Measurements from ENCODE around the gene MYO5A.

MYO5A gene

DNA sequence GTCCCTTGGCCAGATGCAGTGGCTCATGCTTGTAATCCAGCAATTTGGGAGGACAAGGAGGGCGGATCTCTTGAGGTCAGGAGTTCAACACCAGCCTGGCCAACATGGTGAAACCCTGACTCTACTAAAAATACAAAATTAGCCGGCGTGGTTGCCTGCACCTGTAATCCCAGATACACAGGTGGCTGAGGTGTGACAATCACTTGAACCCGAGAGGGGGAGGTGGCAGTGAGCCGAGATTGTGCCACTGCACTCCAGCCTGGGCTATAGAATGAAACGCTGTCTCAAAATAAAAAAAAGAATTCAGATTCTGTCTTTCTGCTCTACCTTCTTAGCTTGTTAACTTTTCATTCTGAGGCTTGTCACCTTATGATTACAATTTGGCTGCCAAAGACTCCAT lies 22.1 kb downstream of the MYO5A start:
- H3K4me1 ChIP-seq: no peaks in the 10 kb centered on the region
- no peaks in the 10 kb centered on the region for H3K36me3 ChIP-seq (ENCODE audit: control insufficient read depth, insufficient read depth, low read length)
- H3K9me3 ChIP-seq (ENCODE audit: control insufficient read depth, low read length): no peaks in the 10 kb centered on the region
- H3K27ac ChIP-seq: no peak overlapping the region
- peaks cover 9% of the 10 kb centered on the region for H3K79me2 ChIP-seq
- no peak overlapping the region for H2AFZ ChIP-seq
- no peak overlapping the region for H3K4me2 ChIP-seq (ENCODE audit: low read length)
- H3K9ac ChIP-seq: no peak overlapping the region
- TF ChIP-seq CTCF (IDR thresholded peaks at IDR 0.05): no peak
- H3K4me3 ChIP-seq (ENCODE audit: low read depth, low read length): no peak overlapping the region
- H3K27me3 ChIP-seq (ENCODE audit: control insufficient read depth, insufficient read depth, low read length): no peaks in the 10 kb centered on the region

DNA sequence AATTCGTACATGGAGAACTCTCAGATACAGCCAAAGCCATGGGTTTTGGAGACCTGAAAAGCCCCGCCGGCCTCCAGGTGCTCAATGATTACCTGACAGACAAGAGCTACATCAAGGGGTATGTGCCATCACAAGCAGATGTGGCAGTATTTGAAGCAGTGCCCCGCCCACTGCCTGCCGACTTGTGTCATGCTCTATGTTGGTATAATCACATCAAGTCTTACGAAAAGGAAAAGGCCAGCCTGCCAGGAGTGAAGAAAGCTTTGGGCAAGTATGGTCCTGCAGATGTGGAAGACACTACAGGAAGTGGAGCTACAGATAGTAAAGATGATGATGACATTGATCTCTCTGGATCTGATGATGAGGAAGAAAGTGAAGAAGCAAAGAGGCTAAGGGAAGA lies 23.5 kb downstream of the MYO5A start:
- H3K79me2 ChIP-seq: peaks cover 2% of the 10 kb centered on the region
- TF ChIP-seq CTCF (IDR thresholded peaks at IDR 0.05): no peak
- no peaks in the 10 kb centered on the region for H3K4me1 ChIP-seq
- H3K4me3 ChIP-seq (ENCODE audit: low read depth, low read length): no peak overlapping the region
- H3K27ac ChIP-seq: no peak overlapping the region
- H3K4me2 ChIP-seq (ENCODE audit: low read length): no peak overlapping the region
- H3K9ac ChIP-seq: no peak overlapping the region
- no peaks in the 10 kb centered on the region for H3K9me3 ChIP-seq (ENCODE audit: control insufficient read depth, low read length)
- H3K36me3 ChIP-seq (ENCODE audit: control insufficient read depth, insufficient read depth, low read length): no peaks in the 10 kb centered on the region
- no peaks in the 10 kb centered on the region for H3K27me3 ChIP-seq (ENCODE audit: control insufficient read depth, insufficient read depth, low read length)
- H2AFZ ChIP-seq: no peak overlapping the region

GRCh38 chr15:52503788-52504496 lies 24.7 kb downstream of the MYO5A start:
- H3K79me2 ChIP-seq: peaks cover 2% of the 10 kb centered on the region
- H3K4me2 ChIP-seq (ENCODE audit: low read length): no peak overlapping the region
- H3K4me3 ChIP-seq (ENCODE audit: low read depth, low read length): no peak overlapping the region
- no peaks in the 10 kb centered on the region for H3K9me3 ChIP-seq (ENCODE audit: control insufficient read depth, low read length)
- no peaks in the 10 kb centered on the region for H3K4me1 ChIP-seq
- H3K36me3 ChIP-seq (ENCODE audit: control insufficient read depth, insufficient read depth, low read length): no peaks in the 10 kb centered on the region
- no peak overlapping the region for H3K27ac ChIP-seq
- TF ChIP-seq CTCF (IDR thresholded peaks at IDR 0.05): no peak
- no peak overlapping the region for H2AFZ ChIP-seq
- no peaks in the 10 kb centered on the region for H3K27me3 ChIP-seq (ENCODE audit: control insufficient read depth, insufficient read depth, low read length)
- no peak overlapping the region for H3K9ac ChIP-seq

GRCh38 chr15:52502608-52503007 lies 26.1 kb downstream of the MYO5A start:
- no peak overlapping the region for H3K27ac ChIP-seq
- no peak overlapping the region for H3K9ac ChIP-seq
- no peaks in the 10 kb centered on the region for H3K9me3 ChIP-seq (ENCODE audit: control insufficient read depth, low read length)
- H3K4me3 ChIP-seq (ENCODE audit: low read depth, low read length): no peak overlapping the region
- H3K4me1 ChIP-seq: no peaks in the 10 kb centered on the region
- H3K36me3 ChIP-seq (ENCODE audit: control insufficient read depth, insufficient read depth, low read length): no peaks in the 10 kb centered on the region
- no peaks in the 10 kb centered on the region for H3K27me3 ChIP-seq (ENCODE audit: control insufficient read depth, insufficient read depth, low read length)
- H3K79me2 ChIP-seq: peaks cover 2% of the 10 kb centered on the region
- H3K4me2 ChIP-seq (ENCODE audit: low read length): no peak overlapping the region
- no peak overlapping the region for H2AFZ ChIP-seq
- TF ChIP-seq CTCF (IDR thresholded peaks at IDR 0.05): no peak

DNA sequence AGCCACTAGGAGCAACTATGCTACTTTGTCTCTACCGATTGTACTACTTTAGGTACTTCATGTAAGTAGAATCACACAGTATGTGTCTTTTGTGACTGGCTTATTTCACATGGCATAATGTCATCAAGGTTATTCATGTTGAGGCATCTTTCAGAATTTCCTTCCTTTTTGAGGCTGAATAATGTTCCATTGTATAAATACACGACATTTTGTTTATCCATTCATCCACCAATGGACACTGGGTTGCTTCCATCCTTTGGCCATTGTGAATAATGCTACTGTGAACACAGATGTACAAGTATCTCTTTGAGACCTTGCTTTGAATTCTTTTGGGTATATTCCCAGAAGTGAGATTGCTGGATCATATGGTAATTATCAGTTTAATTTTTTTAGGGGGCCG lies 29.2 kb downstream of the MYO5A start:
- no peak overlapping the region for H3K9ac ChIP-seq
- H3K4me3 ChIP-seq (ENCODE audit: low read depth, low read length): no peak overlapping the region
- H3K4me2 ChIP-seq (ENCODE audit: low read length): no peak overlapping the region
- H3K27me3 ChIP-seq (ENCODE audit: control insufficient read depth, insufficient read depth, low read length): no peaks in the 10 kb centered on the region
- H3K36me3 ChIP-seq (ENCODE audit: control insufficient read depth, insufficient read depth, low read length): no peaks in the 10 kb centered on the region
- no peaks in the 10 kb centered on the region for H3K79me2 ChIP-seq
- H3K27ac ChIP-seq: no peak overlapping the region
- TF ChIP-seq CTCF (IDR thresholded peaks at IDR 0.05): no peak
- no peaks in the 10 kb centered on the region for H3K9me3 ChIP-seq (ENCODE audit: control insufficient read depth, low read length)
- no peak overlapping the region for H2AFZ ChIP-seq
- no peaks in the 10 kb centered on the region for H3K4me1 ChIP-seq

All from parathyroid adenoma (tissue), 2 donors.